ENCODE measurements around the gene VKORC1L1. TPM values are rescaled to one million over a fixed set of nuclear protein-coding genes. Genes with fewer than 3 reads are reported as not detected.

The VKORC1L1 gene
- total and polyA plus RNA-seq, 9 of the 15 experiments (the other 6 are each of a cell fraction or from before 2014, with no cell fraction given), result 6.8 to 36.5 (median 19.3) TPM

DNA sequence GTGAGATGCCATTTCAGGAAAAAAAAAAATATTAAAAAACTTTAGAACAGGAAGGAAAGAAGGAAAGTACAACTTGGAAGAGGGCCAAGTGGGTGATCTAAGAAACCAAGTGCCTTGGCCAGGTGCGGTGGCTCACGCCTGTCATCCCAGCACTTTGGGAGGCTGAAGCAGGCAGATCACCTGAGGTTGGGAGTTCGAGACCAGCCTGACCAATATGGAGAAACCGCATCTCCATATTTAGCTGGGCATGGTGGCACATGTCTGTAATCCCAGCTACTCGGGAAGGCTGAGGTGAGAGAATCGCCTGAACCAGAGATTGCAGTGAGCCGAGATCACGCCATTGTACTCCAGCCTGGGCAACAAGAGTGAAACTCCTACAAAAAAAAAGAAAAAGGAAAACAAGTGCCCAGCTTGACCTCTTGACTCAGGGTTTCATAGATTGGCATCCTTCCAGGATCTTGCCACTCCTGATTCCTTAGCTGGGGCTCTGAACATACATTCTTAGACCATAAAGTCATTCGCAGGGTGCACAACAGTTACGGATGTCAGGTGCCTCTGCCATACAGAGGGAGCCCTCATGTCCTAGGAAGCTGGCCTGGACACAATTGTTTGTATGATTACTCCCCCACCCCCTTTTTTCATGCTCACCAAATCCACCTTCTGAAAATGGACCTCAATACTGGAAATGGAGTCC, 111.2 kb downstream of the VKORC1L1 start:
- DNase-seq (ENCODE audit: extremely low read depth in 1 of 4, low spot score in 3 of 4) (peak in 1 of 4 experiments; percentile 10), FAIRE-seq (no peak), ATAC-seq (no peak)
- TF ChIP-seq ZNF699 (CRISPR knock-in tag; IDR thresholded peaks at IDR 0.05; ENCODE audit: insufficient replicate concordance) (no peak), FOXK1 (CRISPR knock-in tag; IDR thresholded peaks at IDR 0.05; ENCODE audit: borderline replicate concordance) (no peak), NFIC (IDR thresholded peaks at IDR 0.05) (peak; percentile 62), SMARCC2 (IDR thresholded peaks at IDR 0.05; ENCODE audit: low read depth) (no peak), HDAC6 (IDR thresholded peaks at IDR 0.05; ENCODE audit: low read depth, low read length) (no peak)
- peaks cover 19 to 37% of the 10 kb centered on the region in 2 experiments for H3K4me1 ChIP-seq (replicated peaks in 1 of 2; ENCODE audit: control insufficient read depth in 2 of 2, insufficient read depth in 2 of 2, low read length in 2 of 2)
- H3K27ac ChIP-seq (ENCODE audit: extremely low read depth, low read depth, low read length), result no peak overlapping the region
- no peak overlapping the region for H2AFZ ChIP-seq (ENCODE audit: low read depth, low read length)
- no peaks in the 10 kb centered on the region for H3K9me3 ChIP-seq (replicated peaks; ENCODE audit: control insufficient read depth, insufficient read depth, low read depth, low read length)
- peaks cover 15% of the 10 kb centered on the region; the same call in 2 of the 3 replicates for H3K36me3 ChIP-seq (ENCODE audit: control insufficient read depth, insufficient read depth, low read length)
- in situ Hi-C loops (cut with MboI) (no loop called here), intact Hi-C loops (cut with micrococcal nuclease) (no loop called here)
- peaks cover 34% of the 10 kb centered on the region for H3K79me2 ChIP-seq (ENCODE audit: control insufficient read depth, insufficient read depth, low read length)
- no peak overlapping the region for H3K4me3 ChIP-seq
- H4K20me1 ChIP-seq (replicated peaks; ENCODE audit: control insufficient read depth, insufficient read depth, low read length), result peaks cover 9% of the 10 kb centered on the region
- no peak overlapping the region for H3K9ac ChIP-seq (ENCODE audit: insufficient read depth in 1 of 2, low read depth in 2 of 2, low read length in 2 of 2)
- ChIA-PET CTCF (ENCODE audit: low intra/inter-chr PET ratio) (no interaction called here), POLR2A (no interaction called here)
- no peaks in the 10 kb centered on the region for H3K27me3 ChIP-seq (ENCODE audit: control insufficient read depth in 2 of 2, insufficient read depth in 2 of 2, low read length in 2 of 2)
- no TSS peak for BruUV-seq (replicated peaks)
- no peak overlapping the region for H3K4me2 ChIP-seq (ENCODE audit: insufficient read depth, low read length)
- peaks cover 3% of the 10 kb centered on the region for H3K9me1 ChIP-seq (ENCODE audit: control insufficient read depth, insufficient read depth, low read length)
- WGBS (ENCODE audit: insufficient coverage, low coverage, missing lambda C conversion rate), result 82% methylated on average over 10 of the region's 10 CpGs

DNA sequence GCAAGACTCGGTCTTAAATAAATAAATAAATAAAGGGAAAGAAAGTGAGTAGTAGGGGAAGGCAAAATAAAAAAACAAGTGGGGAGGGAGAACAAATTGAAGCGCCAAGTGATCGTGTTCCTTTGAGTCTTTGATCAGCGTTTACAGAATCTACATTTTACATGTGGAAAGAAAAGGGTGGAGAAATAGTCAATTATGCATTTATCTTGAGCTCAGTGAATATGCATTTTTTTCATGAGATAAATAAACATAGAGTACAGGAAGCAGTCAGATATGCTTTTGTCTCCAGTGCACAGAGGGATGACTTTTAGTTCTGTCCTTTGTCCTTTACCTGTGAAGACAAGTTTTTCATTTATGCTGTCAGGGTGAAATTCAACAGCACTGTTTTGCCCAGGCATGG, 115.2 kb downstream of the VKORC1L1 start:
- Histone ChIP-seq H3K79me2 (ENCODE audit: control insufficient read depth, insufficient read depth, low read length) (no peaks in the 10 kb centered on the region), H3K9ac (ENCODE audit: insufficient read depth in 1 of 2, low read depth in 2 of 2, low read length in 2 of 2) (no peak overlapping the region; a peak in 1 of 4 replicates), H3K36me3 (ENCODE audit: control insufficient read depth, insufficient read depth, low read length) (no peaks in the 10 kb centered on the region), H3K4me2 (ENCODE audit: insufficient read depth, low read length) (peak overlapping the region; percentile 59), H4K20me1 (replicated peaks; ENCODE audit: control insufficient read depth, insufficient read depth, low read length) (no peaks in the 10 kb centered on the region), H2AFZ (ENCODE audit: low read depth, low read length) (peak overlapping the region; percentile 63), H3K9me1 (ENCODE audit: control insufficient read depth, insufficient read depth, low read length) (no peaks in the 10 kb centered on the region), H3K27ac (ENCODE audit: extremely low read depth, low read depth, low read length) (no peak overlapping the region), H3K4me1 (replicated peaks in 1 of 2; ENCODE audit: control insufficient read depth in 2 of 2, insufficient read depth in 2 of 2, low read length in 2 of 2) (peaks cover 5% of the 10 kb centered on the region in 2 experiments; a peak in 2 of 5 replicates), H3K4me3 (no peak overlapping the region), H3K9me3 (replicated peaks; ENCODE audit: control insufficient read depth, insufficient read depth, low read depth, low read length) (no peaks in the 10 kb centered on the region), H3K27me3 (ENCODE audit: control insufficient read depth in 2 of 2, insufficient read depth in 2 of 2, low read length in 2 of 2) (no peaks in the 10 kb centered on the region)
- intact Hi-C loops (cut with micrococcal nuclease), result no loop called here
- FAIRE-seq (no peak), DNase-seq (ENCODE audit: extremely low read depth in 1 of 4, low spot score in 3 of 4) (no peak), ATAC-seq (peak; percentile 65)
- BruUV-seq (replicated peaks), result no TSS peak
- in situ Hi-C loops (cut with MboI), result no loop called here
- WGBS (ENCODE audit: insufficient coverage, low coverage, missing lambda C conversion rate), result 15% methylated on average over 4 of the region's 4 CpGs
- ChIA-PET CTCF (ENCODE audit: low intra/inter-chr PET ratio) (interaction anchor here (0.6 kb wide), 1 partner anchor 25 kb away, joined by 3 read pairs; no protein-coding TSS in a partner anchor), POLR2A (interaction anchor here (1.3 kb wide), 1 partner anchor 9 kb away, joined by 5 read pairs; no protein-coding TSS in a partner anchor)
- TF ChIP-seq, protein P1, sequence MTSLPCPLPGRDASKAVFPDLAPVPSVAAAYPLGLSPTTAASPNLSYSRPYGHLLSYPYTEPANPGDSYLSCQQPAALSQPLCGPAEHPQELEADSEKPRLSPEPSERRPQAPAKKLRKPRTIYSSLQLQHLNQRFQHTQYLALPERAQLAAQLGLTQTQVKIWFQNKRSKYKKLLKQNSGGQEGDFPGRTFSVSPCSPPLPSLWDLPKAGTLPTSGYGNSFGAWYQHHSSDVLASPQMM (CRISPR knock-in tag; IDR thresholded peaks at IDR 0.05), result no peak
- TF ChIP-seq ARID1B (IDR thresholded peaks at IDR 0.05), result peak; percentile 67
- TF ChIP-seq, protein P2, sequence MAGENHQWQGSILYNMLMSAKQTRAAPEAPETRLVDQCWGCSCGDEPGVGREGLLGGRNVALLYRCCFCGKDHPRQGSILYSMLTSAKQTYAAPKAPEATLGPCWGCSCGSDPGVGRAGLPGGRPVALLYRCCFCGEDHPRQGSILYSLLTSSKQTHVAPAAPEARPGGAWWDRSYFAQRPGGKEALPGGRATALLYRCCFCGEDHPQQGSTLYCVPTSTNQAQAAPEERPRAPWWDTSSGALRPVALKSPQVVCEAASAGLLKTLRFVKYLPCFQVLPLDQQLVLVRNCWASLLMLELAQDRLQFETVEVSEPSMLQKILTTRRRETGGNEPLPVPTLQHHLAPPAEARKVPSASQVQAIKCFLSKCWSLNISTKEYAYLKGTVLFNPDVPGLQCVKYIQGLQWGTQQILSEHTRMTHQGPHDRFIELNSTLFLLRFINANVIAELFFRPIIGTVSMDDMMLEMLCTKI (IDR thresholded peaks at IDR 0.05; ENCODE audit: partially characterized antibody), result no peak
- 0 out of 2 replicates have a peak, but pooled peaks have one; percentile 9 for TF ChIP-seq GATA2 (CRISPR knock-in tag; IDR thresholded peaks at IDR 0.05)
- TF ChIP-seq, protein P3, sequence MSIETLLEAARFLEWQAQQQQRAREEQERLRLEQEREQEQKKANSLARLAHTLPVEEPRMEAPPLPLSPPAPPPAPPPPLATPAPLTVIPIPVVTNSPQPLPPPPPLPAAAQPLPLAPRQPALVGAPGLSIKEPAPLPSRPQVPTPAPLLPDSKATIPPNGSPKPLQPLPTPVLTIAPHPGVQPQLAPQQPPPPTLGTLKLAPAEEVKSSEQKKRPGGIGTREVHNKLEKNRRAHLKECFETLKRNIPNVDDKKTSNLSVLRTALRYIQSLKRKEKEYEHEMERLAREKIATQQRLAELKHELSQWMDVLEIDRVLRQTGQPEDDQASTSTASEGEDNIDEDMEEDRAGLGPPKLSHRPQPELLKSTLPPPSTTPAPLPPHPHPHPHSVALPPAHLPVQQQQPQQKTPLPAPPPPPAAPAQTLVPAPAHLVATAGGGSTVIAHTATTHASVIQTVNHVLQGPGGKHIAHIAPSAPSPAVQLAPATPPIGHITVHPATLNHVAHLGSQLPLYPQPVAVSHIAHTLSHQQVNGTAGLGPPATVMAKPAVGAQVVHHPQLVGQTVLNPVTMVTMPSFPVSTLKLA (conservative IDR thresholded peaks at IDR 0.05), result 0 out of 4 replicates have a peak, but pooled peaks of 1 of the 2 experiments have one; percentile 15
- TF ChIP-seq HDAC2 (IDR thresholded peaks at IDR 0.05), result 0 out of 2 replicates have a peak, but pooled peaks have one; percentile 5
- TF ChIP-seq MAFG (tag; conservative IDR thresholded peaks at IDR 0.05), result peak; percentile 72
